Muscle of arm (tissue), 12 donors: ENCODE results near the gene RPA1. TPM values are rescaled to one million over a fixed set of nuclear protein-coding genes. Genes with fewer than 3 reads are reported as not detected.
"Not testable (repeated sequence)": the region's sequence is repeated elsewhere in the genome, so short reads cannot be mapped to it uniquely, and the experiment has no call there.

Experiments used
- DNase-seq: peaks from one replicate; pipeline ENCODE4 v3.0.0-alpha.2; 2013
- polyA plus RNA-seq, 12 donors: library from polyadenylated mRNA; unstranded; fragments of 120-200 nt; gene quantifications; one replicate each; pipeline ENCODE4 v1.2.1, GENCODE V29; 2013; ENCODE audit not compliant: insufficient read length in 12 of 12

The RPA1 gene
- polyA plus RNA-seq, 12 donors: 36.3 to 67.5 (median 55.6) TPM; not detected in 1

GRCh38 chr17:1808644-1809043 is 21.2 kb upstream of the RPA1 start:
- no peak for DNase-seq

GRCh38 chr17:1809815-1810214 is 20.0 kb upstream of the RPA1 start:
- not testable (repeated sequence) for DNase-seq

GRCh38 chr17:1810450-1811103 is 19.2 kb upstream of the RPA1 start:
- DNase-seq: no peak

- DNase-seq: no peak
Measured at GRCh38 chr17:1813088-1813487, 16.7 kb upstream of the RPA1 start.

GRCh38 chr17:1820528-1821252 is 9.1 kb upstream of the RPA1 start:
- no peak for DNase-seq

- peak; percentile 19 for DNase-seq
Measured at GRCh38 chr17:1829216-1829591, 601 bp upstream of the RPA1 start.

- no peak for DNase-seq
Measured at GRCh38 chr17:1830288-1830687, 483 bp downstream of the RPA1 start.

GRCh38 chr17:1834380-1835149 is 4.8 kb downstream of the RPA1 start:
- DNase-seq: no peak

GRCh38 chr17:1839516-1839915 is 9.7 kb downstream of the RPA1 start:
- DNase-seq: no peak

GRCh38 chr17:1843947-1844346 is 14.1 kb downstream of the RPA1 start:
- no peak for DNase-seq

- no peak for DNase-seq
Measured at GRCh38 chr17:1847191-1847590, 17.4 kb downstream of the RPA1 start.

- no peak for DNase-seq
Measured at GRCh38 chr17:1852327-1852726, 22.5 kb downstream of the RPA1 start.

- DNase-seq: no peak
Measured at GRCh38 chr17:1853698-1854097, 23.9 kb downstream of the RPA1 start.

- not testable (repeated sequence) for DNase-seq
Measured at GRCh38 chr17:1856462-1856861, 26.7 kb downstream of the RPA1 start.

- no peak for DNase-seq
Measured at GRCh38 chr17:1860978-1861377, 31.2 kb downstream of the RPA1 start.

GRCh38 chr17:1861391-1862010 is 31.7 kb downstream of the RPA1 start:
- no peak for DNase-seq

GRCh38 chr17:1865252-1866037 is 35.6 kb downstream of the RPA1 start:
- DNase-seq: peak; percentile 17

- DNase-seq: no peak
Measured at GRCh38 chr17:1867307-1867706, 37.5 kb downstream of the RPA1 start.

GRCh38 chr17:1868090-1868489 is 38.3 kb downstream of the RPA1 start:
- DNase-seq: no peak

- no peak for DNase-seq
Measured at GRCh38 chr17:1870592-1870991, 40.8 kb downstream of the RPA1 start.

GRCh38 chr17:1871756-1872155 is 42.0 kb downstream of the RPA1 start:
- DNase-seq: no peak

- DNase-seq: no peak
Measured at GRCh38 chr17:1872254-1872653, 42.4 kb downstream of the RPA1 start.
